NCI-H1436 treated with DMSO at 0.1 percent for 48 hours (cell line): Measurements from ENCODE around the gene HLA-E.
"Not testable (repeated sequence)": the region's sequence is repeated elsewhere in the genome, so short reads cannot be mapped to it uniquely, and the experiment has no call there.

ENCODE experiments used
- DNase-seq: peaks from one replicate; lab custom pipeline; 2025; lab: John Stamatoyannopoulos, UW

The HLA-E gene

GRCh38 chr6:30481211-30481964, 7.9 kb upstream of the HLA-E start:
- no peak for DNase-seq

GRCh38 chr6:30481965-30482644, 7.2 kb upstream of the HLA-E start:
- DNase-seq, result not testable (repeated sequence)

GRCh38 chr6:30483677-30484279, 5.5 kb upstream of the HLA-E start:
- DNase-seq, result no peak

GRCh38 chr6:30485236-30485635, 4.1 kb upstream of the HLA-E start:
- DNase-seq, result no peak

- no peak for DNase-seq
These were observed 1.4 kb upstream of the HLA-E start for GRCh38 chr6:30487926-30488325.

- not testable (repeated sequence) for DNase-seq
These were observed 620 bp upstream of the HLA-E start for GRCh38 chr6:30488697-30489080.

GRCh38 chr6:30490026-30490876, 942 bp downstream of the HLA-E start:
- DNase-seq, result no peak

GRCh38 chr6:30491291-30491953, 2.1 kb downstream of the HLA-E start:
- not testable (repeated sequence) for DNase-seq

GRCh38 chr6:30491991-30492952, 3.0 kb downstream of the HLA-E start:
- DNase-seq, result no peak

- DNase-seq, result no peak
These were observed 4.4 kb downstream of the HLA-E start for GRCh38 chr6:30493643-30494250.

- no peak for DNase-seq
These were observed 5.1 kb downstream of the HLA-E start for GRCh38 chr6:30494291-30494861.

GRCh38 chr6:30495060-30495459, 5.8 kb downstream of the HLA-E start:
- not testable (repeated sequence) for DNase-seq

- no peak for DNase-seq
These were observed 6.7 kb downstream of the HLA-E start for GRCh38 chr6:30495993-30496392.

- DNase-seq, result not testable (repeated sequence)
These were observed 7.9 kb downstream of the HLA-E start for GRCh38 chr6:30497261-30497599.

- DNase-seq, result no peak
These were observed 8.4 kb downstream of the HLA-E start for GRCh38 chr6:30497714-30498113.

- not testable (repeated sequence) for DNase-seq
These were observed 9.4 kb downstream of the HLA-E start for GRCh38 chr6:30498705-30499104.

GRCh38 chr6:30500421-30501355, 11.4 kb downstream of the HLA-E start:
- no peak for DNase-seq
